Common myeloid progenitor, CD34-positive (primary cell): Measurements from ENCODE around the gene APOD.
"Not testable (repeated sequence)": the region's sequence is repeated elsewhere in the genome, so short reads cannot be mapped to it uniquely, and the experiment has no call there.

Experiments used
- CTCF ChIA-PET: fragments of 350-600 bp; sonication (Branson Sonifier 250); formaldehyde crosslinking; loops from one replicate; lab custom pipeline; 2021; ENCODE audit warnings: antibody characterized with exemption; lab: Charles Lee
- POLR2A ChIA-PET: fragments of 350-600 bp; sonication (Branson Sonifier 250); formaldehyde crosslinking; loops from one replicate; lab custom pipeline; 2021; ENCODE audit warnings: antibody characterized with exemption; lab: Charles Lee
- DNase-seq, 3 donors: peaks; one replicate each; pipeline versions ENCODE4 v3.0.0 to v3.0.0-alpha.2; 2013
- H3K27ac ChIP-seq, 2 experiments: 1 replicate in 1 of 2; 2 replicates in 1 of 2; pipeline ENCODE4 v1.7.0; 2013; ENCODE audit warnings: inconsistent platforms in 2 of 2, low read length in 2 of 2, mild to moderate bottlenecking in 2 of 2, low read depth in 1 of 2, moderate library complexity in 1 of 2; ENCODE audit not compliant: severe bottlenecking in 2 of 2, insufficient read depth in 1 of 2, poor library complexity in 1 of 2
- H3K27me3 ChIP-seq, 5 experiments: replicated peaks in 2 of 5; 1 replicate in 3 of 5; 2 replicates in 2 of 5; pipeline versions ENCODE4 v1.6.1 to v1.7.0; 2013; ENCODE audit warnings: low read length in 4 of 5, mild to moderate bottlenecking in 2 of 5, moderate library complexity in 2 of 5, inconsistent platforms in 1 of 5; ENCODE audit not compliant: insufficient read depth in 5 of 5, control insufficient read depth in 4 of 5
- H3K36me3 ChIP-seq, 4 experiments: 1 replicate in 2 of 4; 2 replicates in 2 of 4; pipeline versions ENCODE4 v1.6.1 to v1.7.0; 2013; ENCODE audit warnings: low read length in 3 of 4, control low read depth in 1 of 4, mild to moderate bottlenecking in 1 of 4; ENCODE audit not compliant: control insufficient read depth in 4 of 4, insufficient read depth in 4 of 4
- H3K4me1 ChIP-seq, 4 experiments: 1 replicate in 3 of 4; 2 replicates in 1 of 4; pipeline versions ENCODE4 v1.6.1 to v1.7.1; 2013; ENCODE audit warnings: low read length in 3 of 4, mild to moderate bottlenecking in 3 of 4, control low read depth in 1 of 4, inconsistent platforms in 1 of 4, moderate library complexity in 1 of 4; ENCODE audit not compliant: control insufficient read depth in 4 of 4, insufficient read depth in 4 of 4; ENCODE audit errors: control extremely low read depth in 1 of 4
- H3K4me3 ChIP-seq, 7 experiments: 1 replicate in 4 of 7; 2 replicates in 3 of 7; pipeline versions ENCODE4 v1.5.1 to v1.7.0; 2013; ENCODE audit warnings: mild to moderate bottlenecking in 7 of 7, low read length in 6 of 7, moderate library complexity in 6 of 7, inconsistent platforms in 2 of 7, low read depth in 2 of 7, control low read depth in 1 of 7; ENCODE audit not compliant: insufficient read depth in 4 of 7, control insufficient read depth in 1 of 7; ENCODE audit errors: extremely low read depth in 1 of 7
- H3K9me3 ChIP-seq, 5 experiments: 1 replicate in 4 of 5; 2 replicates in 1 of 5; pipeline versions ENCODE4 v1.6.1 to v1.7.1; 2013; ENCODE audit warnings: low read length in 4 of 5, mild to moderate bottlenecking in 2 of 5, inconsistent platforms in 1 of 5, low read depth in 1 of 5, moderate library complexity in 1 of 5; ENCODE audit not compliant: control insufficient read depth in 4 of 5, insufficient read depth in 2 of 5; ENCODE audit errors: control extremely low read depth in 1 of 5
- WGBS: methylation state at CpG from one replicate; pipeline ENCODE4 v1.1.5; 2013; ENCODE audit not compliant: insufficient coverage; 5-methylcytosine and 5-hydroxymethylcytosine counted together

Gene APOD

DNA sequence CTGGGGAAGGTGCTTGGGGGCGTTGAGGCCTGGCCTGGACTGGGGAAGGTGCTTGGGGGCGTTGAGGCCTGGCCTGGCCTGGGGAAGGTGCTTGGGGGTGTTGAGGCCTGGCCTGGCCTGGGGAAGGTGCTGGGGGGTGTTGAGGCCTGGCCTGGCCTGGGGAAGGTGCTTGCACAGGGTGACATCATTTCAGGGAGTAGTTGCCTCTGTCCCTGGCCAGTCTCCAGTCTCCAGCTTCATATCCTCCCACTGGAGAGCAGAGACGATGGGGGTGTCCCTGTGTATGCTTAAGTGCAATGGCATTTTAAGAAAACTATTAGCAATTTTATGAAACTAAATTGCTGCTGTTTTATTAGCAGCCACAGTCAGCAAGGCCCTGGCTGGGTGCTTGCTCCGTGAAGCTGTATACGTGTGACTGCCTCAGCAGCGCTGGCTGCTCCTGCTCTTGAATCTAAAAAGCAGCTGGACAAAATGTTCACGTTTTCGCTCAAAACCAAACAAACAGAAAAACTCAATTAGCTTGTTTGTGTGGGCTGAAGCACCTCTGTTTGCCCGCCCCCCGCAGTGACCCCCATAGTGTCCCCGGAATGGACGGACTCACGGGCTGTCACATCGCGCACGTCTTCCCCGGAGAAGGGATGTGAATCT lies 38.9 kb upstream of the APOD start:
- H3K27me3 ChIP-seq, H3K9me3 ChIP-seq, H3K36me3 ChIP-seq, POLR2A ChIA-PET, CTCF ChIA-PET, DNase-seq, H3K4me3 ChIP-seq, H3K27ac ChIP-seq, H3K4me1 ChIP-seq: not testable (repeated sequence)
- 100% methylated on average over 2 of the region's 17 CpGs for WGBS

GRCh38 chr3:195622012-195622411 lies 38.3 kb upstream of the APOD start:
- CTCF ChIA-PET, DNase-seq, POLR2A ChIA-PET: not testable (repeated sequence)

GRCh38 chr3:195621095-195621494 lies 37.4 kb upstream of the APOD start:
- WGBS, result no CpG with 5 or more reads among the region's 3 CpGs
- POLR2A ChIA-PET, H3K4me3 ChIP-seq, H3K9me3 ChIP-seq, H3K27me3 ChIP-seq, H3K4me1 ChIP-seq, CTCF ChIA-PET, H3K36me3 ChIP-seq, DNase-seq, H3K27ac ChIP-seq: not testable (repeated sequence)

More at GRCh38 chr3:195622012-195622411, 38.3 kb upstream of the APOD start:
- not testable (repeated sequence) for H3K4me1 ChIP-seq, H3K36me3 ChIP-seq, H3K27me3 ChIP-seq, H3K9me3 ChIP-seq, H3K4me3 ChIP-seq, H3K27ac ChIP-seq
- WGBS, result 73% methylated on average over 3 of the region's 6 CpGs

- H3K27ac ChIP-seq, POLR2A ChIA-PET, H3K27me3 ChIP-seq, H3K9me3 ChIP-seq, H3K4me3 ChIP-seq, H3K4me1 ChIP-seq, H3K36me3 ChIP-seq, CTCF ChIA-PET, DNase-seq: not testable (repeated sequence)
- no CpG with 5 or more reads among the region's 3 CpGs for WGBS
These were observed 36.7 kb upstream of the APOD start for GRCh38 chr3:195620476-195620875.

DNA sequence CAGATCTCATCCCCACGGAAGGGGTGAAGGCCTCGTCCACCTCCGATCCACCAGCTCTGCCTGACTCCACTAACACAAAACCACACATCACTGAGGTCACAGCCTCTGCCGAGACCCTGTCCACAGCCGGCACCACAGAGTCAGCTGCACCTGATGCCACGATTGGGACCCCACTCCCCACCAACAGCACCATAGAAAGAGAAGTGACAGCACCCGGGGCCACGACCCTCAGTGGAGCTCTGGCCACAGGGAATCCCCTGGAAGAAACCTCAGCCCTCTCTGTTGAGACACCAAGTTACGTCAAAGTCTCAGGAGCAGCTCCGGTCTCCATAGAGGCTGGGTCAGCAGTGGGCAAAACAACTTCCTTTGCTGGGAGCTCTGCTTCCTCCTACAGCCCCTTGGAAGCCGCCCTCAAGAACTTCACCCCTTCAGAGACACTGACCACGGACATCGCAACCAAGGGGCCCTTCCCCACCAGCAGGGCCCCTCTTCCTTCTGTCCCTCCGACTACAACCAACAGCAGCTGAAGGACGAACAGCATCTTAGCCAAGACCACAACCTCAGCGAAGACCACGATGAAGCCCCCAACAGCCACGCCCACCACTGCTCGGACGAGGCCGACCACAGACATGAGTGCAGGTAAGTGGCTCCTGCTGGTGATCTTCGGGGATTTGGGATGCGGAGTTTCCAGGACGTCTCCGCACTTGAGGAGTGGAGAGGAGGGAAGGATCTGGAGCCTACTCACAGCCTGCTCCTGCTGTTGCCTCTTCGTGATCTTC lies 36.0 kb upstream of the APOD start:
- H3K4me3 ChIP-seq, DNase-seq, POLR2A ChIA-PET, H3K4me1 ChIP-seq, H3K27me3 ChIP-seq, H3K36me3 ChIP-seq, H3K9me3 ChIP-seq, CTCF ChIA-PET, H3K27ac ChIP-seq: not testable (repeated sequence)
- 87% methylated on average over 10 of the region's 26 CpGs for WGBS

GRCh38 chr3:195617784-195618659 lies 34.3 kb upstream of the APOD start:
- H3K27ac ChIP-seq, H3K9me3 ChIP-seq, H3K27me3 ChIP-seq, POLR2A ChIA-PET, H3K4me1 ChIP-seq, DNase-seq, CTCF ChIA-PET, H3K36me3 ChIP-seq, H3K4me3 ChIP-seq: not testable (repeated sequence)
- WGBS, result 86% methylated on average over 10 of the region's 28 CpGs

- H3K27me3 ChIP-seq, H3K4me1 ChIP-seq, POLR2A ChIA-PET, CTCF ChIA-PET, H3K36me3 ChIP-seq, DNase-seq, H3K27ac ChIP-seq, H3K4me3 ChIP-seq, H3K9me3 ChIP-seq: not testable (repeated sequence)
- no CpG with 5 or more reads among the region's 5 CpGs for WGBS
These were observed 33.4 kb upstream of the APOD start for GRCh38 chr3:195617134-195617533.
